Thoracic aorta (tissue), 2 donors: Measurements from ENCODE around the gene RHPN2. TPM values are rescaled to one million over a fixed set of nuclear protein-coding genes. Genes with fewer than 3 reads are reported as not detected.
"Not testable (repeated sequence)": the region's sequence is repeated elsewhere in the genome, so short reads cannot be mapped to it uniquely, and the experiment has no call there.

Source experiments
- ATAC-seq: fragments of 150-250 bp; one replicate; pipeline ENCODE4 v1.8.0; 2017; ENCODE audit warnings: low read depth; ENCODE audit not compliant: insufficient number of reproducible peaks, low FRiP score
- DNase-seq: peaks from one replicate; pipeline ENCODE4 v3.0.0-alpha.2; 2020; ENCODE audit warnings: low spot score
- H3K27ac ChIP-seq, 2 donors: fragments of 200-600 bp; sonication (generic); 1 replicate in 1 of 2; 2 replicates in 1 of 2; pipeline ENCODE4 v1.5.1; 2016; ENCODE audit warnings: mild to moderate bottlenecking in 2 of 2, moderate library complexity in 2 of 2
- H3K27me3 ChIP-seq: fragments of 200-600 bp; sonication (generic); replicated peaks from 2 replicates; pipeline ENCODE4 v1.6.0; 2016; ENCODE audit warnings: mild to moderate bottlenecking; ENCODE audit not compliant: insufficient read depth
- H3K36me3 ChIP-seq: fragments of 200-600 bp; sonication (generic); one replicate; pipeline ENCODE4 v1.5.1; 2016
- H3K4me1 ChIP-seq, 2 donors: fragments of 200-600 bp; sonication (generic); 1 replicate in 1 of 2; 2 replicates in 1 of 2; pipeline versions ENCODE4 v1.5.1 to v1.6.0; 2016; ENCODE audit warnings: low read depth in 2 of 2, mild to moderate bottlenecking in 1 of 2; ENCODE audit not compliant: control insufficient read depth in 1 of 2
- H3K4me3 ChIP-seq: fragments of 200-600 bp; sonication (generic); 2 replicates; pipeline ENCODE4 v1.5.1; 2016; ENCODE audit warnings: mild to moderate bottlenecking
- H3K9me3 ChIP-seq: fragments of 200-600 bp; sonication (generic); 2 replicates; pipeline ENCODE4 v1.5.1; 2016
- total RNA-seq, 2 donors: library from RNA; depleted of rRNA; stranded (reverse); fragments of >200 nt; gene quantifications; one replicate each; pipeline versions ENCODE4 v1.1.0 to v1.2.3, GENCODE V29; 2016
- TF ChIP-seq, protein P1 (sequence below): fragments of 200-600 bp; sonication (generic); IDR thresholded peaks from one replicate; pipeline ENCODE4 v1.5.1; 2019; ENCODE audit warnings: antibody characterized with exemption

The RHPN2 gene
- total RNA-seq, 2 donors from 2014 or later: 0.81 to 2.4 TPM

DNA sequence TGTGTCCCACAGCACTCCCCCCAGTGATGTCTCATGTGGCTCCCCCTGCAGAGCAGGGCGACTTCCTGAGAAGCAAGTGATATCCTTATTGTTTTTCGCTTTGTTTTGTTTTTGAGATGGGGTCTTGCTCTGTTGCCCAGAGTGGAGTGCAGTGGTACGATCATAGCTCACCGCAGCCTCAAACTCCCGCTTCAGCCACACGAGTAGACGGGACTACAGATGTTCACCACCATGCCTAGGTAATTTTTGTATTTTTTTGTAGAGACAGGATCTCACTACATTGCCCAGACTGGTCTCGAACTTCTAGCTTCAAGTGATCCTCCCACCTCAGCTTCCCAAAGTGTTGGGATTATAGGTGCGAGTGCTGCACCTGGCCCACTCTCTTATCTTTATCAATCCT is 97.9 kb downstream of the RHPN2 start:
- ATAC-seq (no peak), DNase-seq (no peak)
- TF ChIP-seq, protein P1, sequence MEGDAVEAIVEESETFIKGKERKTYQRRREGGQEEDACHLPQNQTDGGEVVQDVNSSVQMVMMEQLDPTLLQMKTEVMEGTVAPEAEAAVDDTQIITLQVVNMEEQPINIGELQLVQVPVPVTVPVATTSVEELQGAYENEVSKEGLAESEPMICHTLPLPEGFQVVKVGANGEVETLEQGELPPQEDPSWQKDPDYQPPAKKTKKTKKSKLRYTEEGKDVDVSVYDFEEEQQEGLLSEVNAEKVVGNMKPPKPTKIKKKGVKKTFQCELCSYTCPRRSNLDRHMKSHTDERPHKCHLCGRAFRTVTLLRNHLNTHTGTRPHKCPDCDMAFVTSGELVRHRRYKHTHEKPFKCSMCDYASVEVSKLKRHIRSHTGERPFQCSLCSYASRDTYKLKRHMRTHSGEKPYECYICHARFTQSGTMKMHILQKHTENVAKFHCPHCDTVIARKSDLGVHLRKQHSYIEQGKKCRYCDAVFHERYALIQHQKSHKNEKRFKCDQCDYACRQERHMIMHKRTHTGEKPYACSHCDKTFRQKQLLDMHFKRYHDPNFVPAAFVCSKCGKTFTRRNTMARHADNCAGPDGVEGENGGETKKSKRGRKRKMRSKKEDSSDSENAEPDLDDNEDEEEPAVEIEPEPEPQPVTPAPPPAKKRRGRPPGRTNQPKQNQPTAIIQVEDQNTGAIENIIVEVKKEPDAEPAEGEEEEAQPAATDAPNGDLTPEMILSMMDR: no peak
- Histone ChIP-seq H3K9me3 (no peaks in the 10 kb centered on the region), H3K27ac (no peak overlapping the region), H3K27me3 (no peaks in the 10 kb centered on the region), H3K4me3 (no peak overlapping the region), H3K4me1 (peaks cover 15 to 18% of the 10 kb centered on the region in 2 donors), H3K36me3 (peaks cover 5% of the 10 kb centered on the region)

DNA sequence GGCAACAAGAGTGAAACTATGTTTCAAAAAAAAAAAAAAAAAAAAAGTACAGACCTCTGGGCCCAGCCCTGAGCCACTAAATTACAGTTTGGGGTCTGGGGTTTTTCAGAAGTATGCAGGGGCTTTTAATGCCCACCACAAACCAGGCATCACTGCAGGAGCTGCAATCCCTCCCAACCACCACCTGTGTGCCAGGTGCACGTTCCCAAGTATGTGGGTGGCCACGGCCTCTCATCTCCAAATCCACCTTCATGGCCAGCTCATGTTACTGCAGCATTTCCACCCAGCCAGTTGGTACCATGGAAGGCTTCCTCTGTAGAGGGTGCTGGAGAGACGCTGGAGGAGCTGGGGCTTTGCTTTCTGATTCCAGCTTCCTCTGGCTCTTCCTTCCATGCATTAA is 119.4 kb downstream of the RHPN2 start:
- Histone ChIP-seq H3K27me3 (no peaks in the 10 kb centered on the region), H3K36me3 (peaks cover 42% of the 10 kb centered on the region), H3K4me3 (no peak overlapping the region), H3K27ac (no peak overlapping the region), H3K4me1 (no peaks in the 10 kb centered on the region), H3K9me3 (no peaks in the 10 kb centered on the region)
- no peak for ATAC-seq
- TF ChIP-seq, protein P1: no peak
- no peak for DNase-seq

DNA sequence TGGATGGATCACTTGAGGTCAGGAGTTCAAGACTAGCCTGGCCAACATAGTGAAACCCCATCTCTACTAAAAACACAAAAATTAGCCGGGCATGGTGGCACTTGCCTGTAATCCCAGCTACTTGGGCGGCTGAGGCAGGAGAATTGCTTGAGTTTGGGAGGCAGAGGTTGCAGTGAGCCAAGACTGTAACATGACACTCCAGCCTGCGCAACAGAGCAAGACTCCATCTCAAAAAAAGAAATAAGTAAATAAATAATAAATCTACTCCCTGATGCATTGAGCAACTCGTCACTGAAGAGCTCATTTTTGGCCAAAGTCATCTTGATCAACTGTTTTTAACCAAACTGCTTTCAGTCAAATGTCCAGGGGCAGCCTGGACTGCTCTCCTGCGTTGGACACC is 123.4 kb downstream of the RHPN2 start:
- not testable (repeated sequence) for H3K9me3 ChIP-seq, H3K4me1 ChIP-seq, H3K4me3 ChIP-seq, H3K27ac ChIP-seq, ATAC-seq, DNase-seq, H3K27me3 ChIP-seq
- H3K36me3 ChIP-seq: peaks cover 42% of the 10 kb centered on the region

DNA sequence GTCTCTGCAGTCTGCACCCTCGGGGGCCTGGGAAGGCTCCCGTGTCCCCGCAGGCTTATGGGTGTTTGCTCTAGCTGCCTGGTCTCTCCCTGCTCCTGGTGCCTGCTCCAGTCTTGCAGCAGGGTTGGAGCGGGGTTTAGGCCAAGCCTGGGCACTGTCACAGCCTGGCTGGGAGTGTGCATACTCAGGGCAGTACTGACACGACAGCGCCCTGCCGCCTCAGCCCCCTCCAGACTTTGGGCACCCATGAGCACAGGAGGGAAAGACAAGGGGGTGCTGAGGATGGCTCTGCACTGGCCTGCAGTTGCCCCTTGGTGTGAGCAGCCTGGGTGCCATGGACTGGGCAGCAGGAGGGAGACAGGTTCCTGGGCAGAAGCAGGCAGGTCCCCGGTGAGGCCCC is 128.6 kb downstream of the RHPN2 start:
- Histone ChIP-seq H3K27me3 (no peaks in the 10 kb centered on the region), H3K4me1 (no peaks in the 10 kb centered on the region), H3K4me3 (no peak overlapping the region), H3K36me3 (peaks cover 20% of the 10 kb centered on the region), H3K27ac (no peak overlapping the region), H3K9me3 (no peaks in the 10 kb centered on the region)
- DNase-seq (no peak), ATAC-seq (no peak)
- TF ChIP-seq, protein P1: no peak

DNA sequence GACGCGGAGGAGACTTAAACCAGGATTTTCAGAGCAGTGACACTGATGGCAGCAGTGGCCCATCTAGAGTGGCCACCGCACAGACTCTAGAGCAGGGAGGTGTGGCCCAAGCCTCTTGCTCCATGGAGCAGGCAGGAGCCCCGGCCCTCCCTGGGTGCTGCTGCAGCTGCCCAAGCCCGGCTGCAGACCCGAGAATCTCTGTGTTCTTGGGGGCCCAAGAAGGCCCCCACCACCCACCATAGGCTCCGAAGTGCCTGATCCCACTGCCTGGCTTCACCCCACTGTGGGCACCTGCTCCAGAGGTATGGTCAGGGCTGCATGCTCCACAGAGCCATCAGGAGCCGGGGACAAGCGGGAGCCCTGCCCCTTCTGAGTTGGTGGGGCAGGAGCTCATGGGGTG is 129.1 kb downstream of the RHPN2 start:
- TF ChIP-seq, protein P1: no peak
- peaks cover 20% of the 10 kb centered on the region for H3K36me3 ChIP-seq
- no peak for DNase-seq
- no peak for ATAC-seq
- no peaks in the 10 kb centered on the region for H3K9me3 ChIP-seq
- no peak overlapping the region for H3K27ac ChIP-seq
- no peak overlapping the region for H3K4me3 ChIP-seq
- H3K4me1 ChIP-seq: no peaks in the 10 kb centered on the region
- H3K27me3 ChIP-seq: no peaks in the 10 kb centered on the region

DNA sequence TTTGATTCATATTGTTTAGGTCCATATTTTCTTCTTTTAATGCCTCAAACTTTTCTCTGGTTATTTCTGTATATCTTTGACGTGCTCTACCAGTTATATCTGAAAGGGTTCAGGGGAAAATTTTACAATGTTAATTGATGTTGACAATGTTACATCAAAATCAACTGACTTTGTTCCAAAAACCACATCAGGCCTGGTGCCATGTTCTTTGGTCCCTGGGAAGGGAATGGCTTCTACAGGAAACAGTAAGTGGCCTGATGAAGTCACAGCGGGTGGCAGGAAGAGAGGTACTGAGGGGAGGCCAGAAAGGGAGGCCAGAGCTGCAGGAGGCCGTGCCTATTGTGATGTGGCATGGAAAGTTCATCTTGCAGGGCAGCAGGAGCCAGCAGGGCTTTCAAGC is 131.1 kb downstream of the RHPN2 start:
- TF ChIP-seq, protein P1: no peak
- DNase-seq (no peak), ATAC-seq (no peak)
- no peak overlapping the region for H3K4me3 ChIP-seq
- peaks cover 15% of the 10 kb centered on the region for H3K36me3 ChIP-seq
- no peak overlapping the region for H3K27ac ChIP-seq
- H3K4me1 ChIP-seq: no peaks in the 10 kb centered on the region
- H3K9me3 ChIP-seq: no peaks in the 10 kb centered on the region
- no peaks in the 10 kb centered on the region for H3K27me3 ChIP-seq
